ENCODE data around the gene OTUB2. TPM values are rescaled to one million over a fixed set of nuclear protein-coding genes. Genes with fewer than 3 reads are reported as not detected.

The OTUB2 gene
- total and polyA plus RNA-seq, 4 donors: 0.28 to 0.92 (median 0.63) TPM

GRCh38 chr14:93997916-93998870 lies 27.9 kb upstream of the OTUB2 start:
- WGBS: 82% methylated on average over 17 of the region's 17 CpGs
- Histone ChIP-seq H3K27me3 (ENCODE audit: control insufficient read depth in 4 of 4, insufficient read depth in 4 of 4, low read length in 3 of 4) (no peaks in the 10 kb centered on the region), H3K4me3 (ENCODE audit: low read depth in 1 of 3, low read length in 3 of 3) (no peak overlapping the region), H3K4me1 (ENCODE audit: control insufficient read depth in 4 of 4, insufficient read depth in 4 of 4, low read length in 3 of 4) (no peaks in the 10 kb centered on the region), H3K9ac (ENCODE audit: low read depth in 1 of 2, low read length in 2 of 2) (no peak overlapping the region), H3K27ac (ENCODE audit: low read depth in 1 of 2, low read length in 2 of 2) (no peak overlapping the region), H3K36me3 (ENCODE audit: control insufficient read depth in 4 of 4, insufficient read depth in 3 of 4, low read depth in 1 of 4, low read length in 3 of 4) (no peaks in the 10 kb centered on the region), H3K9me3 (ENCODE audit: control insufficient read depth in 4 of 4, low read length in 3 of 4) (no peaks in the 10 kb centered on the region)
- DNase-seq (ENCODE audit: low spot score): no peak
- no peak for TF ChIP-seq FOXA1 (IDR thresholded peaks at IDR 0.05)

GRCh38 chr14:93998871-93999403 lies 27.2 kb upstream of the OTUB2 start:
- H3K27ac ChIP-seq (ENCODE audit: low read depth in 1 of 2, low read length in 2 of 2): no peak overlapping the region
- no peaks in the 10 kb centered on the region for H3K36me3 ChIP-seq (ENCODE audit: control insufficient read depth in 4 of 4, insufficient read depth in 3 of 4, low read depth in 1 of 4, low read length in 3 of 4)
- H3K27me3 ChIP-seq (ENCODE audit: control insufficient read depth in 4 of 4, insufficient read depth in 4 of 4, low read length in 3 of 4): no peaks in the 10 kb centered on the region
- no peak overlapping the region for H3K4me3 ChIP-seq (ENCODE audit: low read depth in 1 of 3, low read length in 3 of 3)
- H3K4me1 ChIP-seq (ENCODE audit: control insufficient read depth in 4 of 4, insufficient read depth in 4 of 4, low read length in 3 of 4): no peaks in the 10 kb centered on the region
- TF ChIP-seq JUND (IDR thresholded peaks at IDR 0.05) (no peak), REST (IDR thresholded peaks at IDR 0.05) (no peak), RAD21 (IDR thresholded peaks at IDR 0.05) (no peak), CTCF (IDR thresholded peaks at IDR 0.05; ENCODE audit: low read depth, low read length, missing input control) (no peak), RXRA (IDR thresholded peaks at IDR 0.05) (no peak), EGR1 (IDR thresholded peaks at IDR 0.05; ENCODE audit: low read depth in 2 of 2) (no peak), ZBTB33 (IDR thresholded peaks at IDR 0.05) (no peak), GABPA (IDR thresholded peaks at IDR 0.05 in 1 of 2, conservative IDR thresholded peaks at IDR 0.05 in 1 of 2) (no peak), FOXA1 (IDR thresholded peaks at IDR 0.05) (no peak)
- no peak overlapping the region for H3K9ac ChIP-seq (ENCODE audit: low read depth in 1 of 2, low read length in 2 of 2)
- H3K9me3 ChIP-seq (ENCODE audit: control insufficient read depth in 4 of 4, low read length in 3 of 4): no peaks in the 10 kb centered on the region
- WGBS: 84% methylated on average over 7 of the region's 7 CpGs
- DNase-seq (ENCODE audit: low spot score): no peak
